HUDEP-2 (cell line): ENCODE results near the gene ZNF716.
"Not testable (repeated sequence)": the region's sequence is repeated elsewhere in the genome, so short reads cannot be mapped to it uniquely, and the experiment has no call there.

Source experiments
- DNase-seq, 76 experiments: peaks; one replicate each; lab custom pipeline; 2025; ENCODE audit not compliant: unreplicated experiment in 76 of 76; lab: John Stamatoyannopoulos, UW

The ZNF716 gene

GRCh38 chr7:57449904-57450303 is at the start of gene ZNF716:
TSS of gene ZNF716 (plus strand) at chr7:57450177. CDS start at chr7:57450289, 112 bp downstream.
- DNase-seq: no peak

DNA sequence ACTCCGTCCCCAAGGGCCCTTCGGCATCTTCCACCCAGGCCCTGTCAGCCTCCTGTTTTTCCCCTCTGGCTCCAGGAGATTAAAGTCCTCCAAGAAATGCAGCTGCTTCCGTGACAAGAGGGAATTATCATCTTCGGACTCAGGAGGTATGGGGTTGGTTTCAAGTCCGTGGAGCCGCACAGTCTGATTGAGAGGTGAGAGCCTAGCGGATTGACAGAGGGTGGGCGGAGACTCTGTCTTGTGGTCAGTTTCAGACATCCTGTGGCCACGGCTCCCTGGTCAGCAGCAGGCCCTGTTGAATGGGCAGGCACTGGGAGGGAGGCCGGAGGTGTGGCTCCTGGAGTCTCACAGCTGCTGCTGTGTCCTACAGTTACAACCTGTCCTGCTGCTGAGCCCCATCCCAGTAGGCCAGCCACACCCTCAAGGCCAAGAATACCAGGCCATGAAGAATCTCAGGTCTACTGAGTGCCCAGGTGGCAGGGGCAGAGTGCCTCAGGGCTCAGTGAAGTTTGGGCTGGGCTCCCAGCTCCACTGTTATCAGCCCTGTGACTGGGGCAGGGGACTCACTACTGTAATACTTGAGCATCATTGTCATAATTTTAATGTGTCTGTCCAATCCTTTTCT is 49.3 kb upstream of the ZNF716 start:
- DNase-seq: no peak

GRCh38 chr7:57403051-57403450 is 46.9 kb upstream of the ZNF716 start:
- not testable (repeated sequence) for DNase-seq

DNA sequence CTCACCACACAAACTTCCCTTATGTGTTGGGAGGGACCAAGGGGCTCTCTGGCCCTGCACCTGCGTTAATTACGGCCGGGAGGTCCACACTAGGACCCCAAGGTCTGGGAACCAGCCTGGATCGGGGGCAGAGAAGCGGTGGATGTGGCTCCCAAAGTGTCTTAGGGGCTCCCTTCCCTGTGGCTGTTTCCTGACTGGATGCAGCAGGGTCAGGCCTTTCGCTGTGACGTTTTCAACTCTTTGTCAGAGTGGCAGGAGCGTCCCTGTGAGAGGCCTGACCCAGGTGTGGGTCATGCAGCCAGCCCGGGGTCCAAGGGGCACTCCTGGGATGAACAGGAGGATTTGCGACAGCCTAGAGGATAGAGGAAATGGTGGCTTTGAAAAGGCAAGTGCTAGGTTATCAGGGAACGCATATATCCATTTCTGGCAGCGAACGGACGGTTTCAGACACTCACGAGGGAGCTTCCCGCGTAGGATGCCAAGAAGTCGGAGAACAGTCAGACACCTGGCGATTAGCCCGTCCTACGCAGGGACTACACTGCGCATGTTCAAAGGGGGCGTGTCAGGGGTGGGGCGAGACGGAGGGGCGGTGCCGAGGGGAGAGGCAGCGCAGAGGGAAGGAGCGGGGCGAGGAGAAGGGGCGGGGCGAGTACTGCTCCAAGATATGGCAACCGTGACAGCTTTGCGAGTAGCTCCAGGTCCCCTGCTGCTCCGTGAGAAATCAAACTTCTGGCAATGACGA is 46.2 kb upstream of the ZNF716 start:
- DNase-seq: no peak

DNA sequence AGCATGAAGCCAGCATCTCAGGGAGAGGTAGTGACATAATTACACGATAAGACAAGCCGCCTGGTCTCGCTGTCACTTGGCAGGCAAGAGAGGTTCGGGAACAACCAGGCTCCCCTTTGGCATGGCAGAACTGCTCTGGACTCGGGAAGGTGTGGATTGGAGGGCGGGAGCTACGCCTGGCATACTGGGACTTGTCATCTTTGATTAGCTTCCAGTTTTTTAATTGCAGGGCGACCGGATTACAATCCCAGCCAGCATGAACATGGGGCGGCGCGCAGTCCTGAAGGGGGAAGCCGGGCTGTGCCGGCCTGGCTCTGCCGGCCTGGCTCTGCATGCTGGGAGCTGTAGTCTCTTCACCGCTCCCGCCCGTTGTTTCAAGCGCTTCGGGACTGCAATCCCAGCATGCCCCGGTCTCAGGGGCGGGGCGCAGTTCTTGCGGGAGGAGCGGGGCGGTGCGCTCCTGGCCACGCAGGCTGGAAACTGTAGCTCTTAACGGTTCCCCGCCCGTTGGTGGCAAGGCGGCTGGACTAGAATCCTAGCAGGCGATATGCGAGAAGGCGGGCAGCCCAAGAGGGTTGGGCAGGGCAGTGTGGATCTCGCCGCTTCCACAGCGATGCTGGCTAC is 45.5 kb upstream of the ZNF716 start:
- DNase-seq: no peak

DNA sequence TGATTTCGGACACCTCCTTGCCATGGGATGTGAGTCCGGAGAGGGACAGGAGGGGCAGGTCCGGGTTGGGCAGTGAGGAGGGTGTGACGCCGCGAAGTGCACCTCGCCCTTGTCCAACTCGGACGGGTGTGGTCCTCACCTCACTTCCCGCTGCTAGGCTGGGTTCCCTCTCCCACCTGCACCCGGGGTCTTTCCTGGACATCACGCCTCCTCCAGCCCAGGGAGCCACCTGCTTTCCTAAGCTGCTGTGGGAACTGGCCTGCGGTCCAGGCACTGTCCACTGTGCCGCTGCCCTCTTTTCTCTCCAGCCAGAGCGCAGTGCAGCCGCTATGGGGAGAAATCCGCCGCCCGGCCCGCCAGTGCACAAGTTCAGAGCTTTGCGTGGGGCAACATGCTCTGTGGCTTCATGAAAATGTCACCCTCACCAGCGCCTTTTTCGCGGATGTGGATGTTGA is 45.0 kb upstream of the ZNF716 start:
- no peak for DNase-seq

- no peak for DNase-seq
Observed at GRCh38 chr7:57407125-57407524, 42.9 kb upstream of the ZNF716 start.

- no peak for DNase-seq
Observed at GRCh38 chr7:57412168-57412567, 37.8 kb upstream of the ZNF716 start.

GRCh38 chr7:57412618-57413017 is 37.4 kb upstream of the ZNF716 start:
- DNase-seq: no peak

- no peak for DNase-seq
Observed at GRCh38 chr7:57413529-57414398, 36.2 kb upstream of the ZNF716 start.

DNA sequence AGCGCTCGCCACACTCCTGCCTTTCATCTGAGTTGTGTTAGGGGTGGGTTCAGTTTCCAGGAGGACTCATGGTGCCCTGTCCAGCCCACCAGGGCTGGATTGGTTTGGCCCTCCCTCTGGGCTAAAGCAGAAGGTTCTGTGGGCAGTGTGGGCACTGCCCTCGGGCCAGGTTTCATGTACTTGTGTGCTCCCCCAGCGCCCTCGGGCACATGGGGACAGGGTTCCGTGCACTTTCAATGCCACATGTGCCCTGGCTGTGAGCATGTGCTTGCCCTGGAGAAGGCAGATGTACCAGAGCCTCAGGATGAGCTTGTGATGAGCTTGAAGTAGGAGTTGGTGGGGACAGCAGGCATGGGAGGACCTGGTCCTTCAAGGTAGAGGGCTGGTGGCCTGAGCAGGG is 35.6 kb upstream of the ZNF716 start:
- no peak for DNase-seq

GRCh38 chr7:57414852-57415251 is 35.1 kb upstream of the ZNF716 start:
- no peak for DNase-seq

DNA sequence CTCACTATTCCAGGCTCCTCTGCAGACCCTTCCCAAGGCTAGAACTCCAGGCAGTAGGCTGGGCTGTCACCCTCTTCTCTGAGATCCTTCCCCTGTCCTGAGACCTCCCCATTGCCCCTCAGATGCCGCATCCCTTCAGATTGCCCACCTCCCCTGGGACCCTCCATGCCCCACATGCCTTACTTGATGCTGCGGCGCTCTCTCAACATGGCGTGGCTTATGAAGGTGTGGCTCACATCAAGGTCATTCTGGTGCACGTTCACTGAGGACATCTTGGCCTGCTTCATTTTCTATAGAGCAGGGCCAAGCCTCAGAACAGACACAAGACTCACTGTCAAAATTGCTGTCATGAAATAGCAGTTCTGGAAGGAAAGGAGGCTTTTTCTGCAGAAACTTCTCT is 34.7 kb upstream of the ZNF716 start:
- no peak for DNase-seq

DNA sequence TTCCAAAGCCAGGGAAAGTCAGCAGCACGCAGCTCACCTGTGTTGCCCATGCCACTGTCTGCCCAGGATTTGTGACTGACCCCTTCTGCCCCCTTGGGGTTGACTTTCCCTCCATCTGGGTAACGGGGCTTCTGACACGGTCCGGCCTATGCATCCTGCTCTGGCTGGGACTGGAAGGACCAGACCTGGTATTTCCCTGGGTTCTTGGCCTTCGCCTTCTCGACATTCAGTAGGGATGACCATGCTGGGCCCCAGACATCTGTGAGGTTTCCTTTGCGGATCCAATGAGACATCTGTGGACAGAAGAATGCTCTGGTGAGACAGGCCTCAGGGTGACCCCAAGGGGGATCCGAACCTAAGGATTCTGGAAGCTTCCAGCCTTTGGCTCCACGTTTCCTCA is 34.2 kb upstream of the ZNF716 start:
- no peak for DNase-seq

DNA sequence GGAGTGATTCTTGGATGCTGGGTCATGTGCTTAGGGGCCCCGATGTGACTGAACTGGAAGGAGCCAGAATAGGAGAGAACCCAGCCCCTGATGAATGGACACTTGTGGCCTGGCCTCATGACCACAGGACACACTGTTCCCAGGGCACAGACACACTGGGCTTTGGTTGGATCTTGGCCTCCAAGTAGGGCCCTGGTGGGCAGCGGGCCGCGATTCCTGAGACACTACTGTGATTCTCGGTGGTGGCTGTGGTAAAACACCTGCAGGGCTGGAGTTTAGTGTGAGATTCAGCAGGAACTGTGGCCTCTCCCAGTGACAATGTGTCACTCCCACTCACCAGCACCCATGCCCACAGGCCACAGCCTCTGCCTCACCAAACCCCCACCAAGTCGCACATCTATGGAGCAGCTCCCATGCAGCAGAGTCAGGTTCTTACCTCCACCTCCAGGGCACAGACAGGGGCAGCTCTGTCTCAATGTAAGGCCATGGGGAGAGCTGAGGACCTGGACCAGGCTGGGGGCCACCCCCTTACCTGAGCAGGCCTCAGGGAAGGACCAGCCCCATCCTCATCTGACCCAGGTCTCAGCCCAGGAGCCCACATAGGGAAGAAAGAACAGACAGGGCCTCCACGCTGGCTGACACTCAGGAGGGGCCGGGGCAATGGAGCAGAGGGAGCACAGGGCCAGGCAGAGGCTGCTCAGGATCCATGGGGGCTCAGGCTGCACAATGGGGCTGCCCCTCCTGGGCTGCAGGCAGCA is 33.2 kb upstream of the ZNF716 start:
- no peak for DNase-seq

DNA sequence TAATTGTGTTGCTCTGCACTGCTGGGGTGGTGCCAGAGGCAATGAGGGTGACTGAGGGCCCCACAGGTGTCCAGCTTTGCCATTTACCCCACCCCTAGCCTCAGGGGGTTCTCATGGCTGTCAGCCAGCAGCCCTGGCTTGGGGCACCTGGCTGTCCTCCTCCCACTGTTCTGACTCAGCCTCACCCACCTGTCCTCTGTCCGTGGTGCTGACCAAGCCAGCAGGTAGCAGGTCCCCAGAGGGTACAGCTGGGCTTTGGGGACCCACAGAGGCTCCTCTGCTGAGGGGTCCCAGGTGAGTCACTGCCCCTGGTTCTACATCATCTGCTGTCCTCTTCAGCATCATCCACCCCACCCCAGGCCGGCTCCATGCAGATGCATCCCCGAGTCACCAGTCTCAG is 32.2 kb upstream of the ZNF716 start:
- DNase-seq: no peak

- DNase-seq: no peak
Observed at GRCh38 chr7:57423768-57424167, 26.2 kb upstream of the ZNF716 start.

DNA sequence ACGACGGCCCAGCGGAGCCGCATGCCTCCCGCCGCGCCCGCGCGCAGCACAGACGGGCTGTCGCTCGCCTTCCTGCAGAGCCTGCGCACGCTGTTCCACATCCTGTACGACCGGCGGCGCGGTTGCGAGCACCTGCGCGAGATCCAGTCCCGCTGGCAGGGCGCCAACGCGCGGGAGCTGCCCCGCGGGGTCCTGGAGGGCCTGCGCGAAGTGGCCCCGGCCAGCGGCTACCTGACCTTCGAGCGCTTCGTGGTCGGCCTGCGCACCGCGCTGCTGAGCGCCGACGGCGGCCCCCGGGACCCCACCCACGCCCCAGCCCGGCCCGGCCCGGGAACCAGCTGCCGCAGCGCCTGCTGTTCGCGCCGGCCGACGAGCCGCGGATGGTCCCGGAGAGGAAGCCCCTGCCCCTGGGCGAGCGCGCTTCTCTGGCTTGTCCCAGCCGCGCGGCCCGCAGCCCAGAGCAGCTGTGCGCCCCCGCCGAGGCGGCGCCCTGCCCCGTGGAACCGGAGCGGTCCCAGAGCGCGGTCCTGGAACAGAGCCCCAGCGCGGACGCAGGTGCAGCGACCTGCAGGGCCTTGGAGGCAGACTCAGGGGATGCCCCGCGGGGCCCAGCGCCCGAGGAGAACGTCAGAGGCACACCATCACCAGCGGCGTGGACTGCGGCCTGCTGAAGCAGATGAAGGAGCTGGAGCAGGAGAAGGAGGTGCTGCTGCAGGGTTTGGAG is 25.3 kb upstream of the ZNF716 start:
- DNase-seq: no peak

GRCh38 chr7:57425239-57425944 is 24.6 kb upstream of the ZNF716 start:
- no peak for DNase-seq
